ENCODE results near the gene MED29.

MED29 gene

DNA sequence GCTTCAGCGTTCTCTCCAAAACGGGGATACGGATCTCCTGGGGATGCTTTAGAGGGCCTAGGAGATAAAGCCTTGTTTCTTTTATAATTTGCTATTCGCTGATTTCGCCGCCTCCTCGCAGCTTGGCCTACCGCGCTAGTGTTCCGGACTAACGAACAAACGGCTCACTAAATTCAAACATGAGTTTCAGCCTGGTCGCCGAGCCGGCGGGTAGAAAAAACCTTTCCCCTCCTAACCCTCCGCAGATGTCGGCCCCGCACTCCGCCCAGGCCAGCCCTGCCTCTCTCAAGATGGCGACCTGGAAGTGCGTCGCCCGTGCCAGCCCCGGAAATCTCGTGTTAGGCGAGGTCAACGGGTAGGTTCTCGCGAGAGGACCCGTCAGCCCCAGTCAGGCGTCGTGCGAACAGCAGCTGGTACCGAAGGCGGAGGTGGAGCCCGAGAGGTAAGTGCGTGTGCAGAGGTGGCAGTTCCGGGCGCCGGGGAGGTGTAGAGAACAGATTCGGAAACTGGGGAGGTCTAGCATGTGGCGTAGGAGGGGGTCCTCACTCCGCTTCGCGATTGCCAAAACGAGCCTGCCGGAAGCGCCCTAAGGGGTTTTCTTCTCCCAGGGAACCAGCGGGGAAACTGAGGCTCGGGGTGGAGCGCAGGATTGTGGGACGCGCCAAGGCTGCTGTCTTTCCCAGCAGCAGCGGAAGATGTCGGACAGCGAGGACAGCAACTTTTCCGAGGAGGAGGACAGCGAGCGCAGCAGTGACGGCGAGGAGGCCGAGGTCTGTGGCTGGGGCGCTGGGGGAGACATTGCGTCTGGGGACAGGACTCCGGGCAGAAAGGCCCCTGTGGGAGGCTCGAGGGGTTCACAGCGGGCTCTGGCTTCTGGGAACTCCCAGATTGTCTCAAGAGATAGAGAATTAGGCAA, 54.3 kb downstream of the MED29 start, which contains the start of gene SUPT5H:
SUPT5H (plus strand) TSS at position 387 of the 916 bp plus-strand sequence; CDS start at position 696, 309 bp downstream.
- peaks cover 50% of the 10 kb centered on the region for H3K4me1 Mint-ChIP-seq
- H3K4me3 Mint-ChIP-seq: peak within 1 kb of the TSS; percentile 100

DNA sequence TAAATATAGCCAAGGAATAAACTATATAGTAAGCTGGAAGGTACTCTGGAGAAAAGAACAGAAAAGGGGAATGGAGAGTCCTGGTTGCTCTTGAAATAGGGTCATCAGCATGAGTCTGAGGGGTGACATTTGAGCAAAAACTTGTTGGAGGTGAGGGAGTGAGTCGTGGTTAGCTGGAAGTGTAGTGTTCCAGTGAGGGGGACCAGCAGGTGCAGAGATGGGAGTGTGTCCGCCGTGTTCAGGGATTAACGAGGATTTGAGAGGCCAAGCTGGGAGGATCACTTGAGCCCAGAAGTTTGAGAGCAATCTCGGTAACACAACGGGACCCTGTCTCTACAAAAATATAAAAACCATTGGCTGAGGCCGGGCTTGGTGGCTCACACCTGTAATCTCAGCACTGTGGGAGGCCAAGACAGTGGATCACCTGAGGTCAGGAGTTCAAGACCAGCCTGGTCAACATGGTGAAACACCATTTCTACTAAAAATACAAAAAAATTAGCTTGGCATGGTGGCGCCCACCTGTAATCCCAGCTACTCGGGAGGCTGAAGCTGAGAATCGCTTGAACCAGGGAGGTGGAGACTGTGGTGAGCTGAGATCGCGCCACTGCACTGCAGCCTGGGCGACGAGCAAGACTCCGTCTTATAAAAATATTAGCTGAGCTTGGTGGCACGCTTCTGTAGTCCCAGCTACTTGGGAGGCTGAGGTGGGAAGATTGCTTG, 55.3 kb downstream of the MED29 start:
- H3K27me3 Mint-ChIP-seq: no peaks in the 10 kb centered on the region
- H3K27ac Mint-ChIP-seq: peak overlapping the region; percentile 99
- peak overlapping the region; percentile 100 for H3K4me3 Mint-ChIP-seq
- peaks cover 14% of the 10 kb centered on the region for H3K36me3 Mint-ChIP-seq
- H3K9me3 Mint-ChIP-seq: no peaks in the 10 kb centered on the region
- H3K4me1 Mint-ChIP-seq: peaks cover 57% of the 10 kb centered on the region

More for the DNA sequence above, 54.3 kb downstream of the MED29 start, which contains the start of gene SUPT5H:
- H3K27ac Mint-ChIP-seq: peak within 1 kb of the TSS; percentile 99
- H3K9me3 Mint-ChIP-seq: no peaks in the 10 kb centered on the region
- no peaks in the 10 kb centered on the region for H3K27me3 Mint-ChIP-seq
- peaks cover 14% of the 10 kb centered on the region for H3K36me3 Mint-ChIP-seq

DNA sequence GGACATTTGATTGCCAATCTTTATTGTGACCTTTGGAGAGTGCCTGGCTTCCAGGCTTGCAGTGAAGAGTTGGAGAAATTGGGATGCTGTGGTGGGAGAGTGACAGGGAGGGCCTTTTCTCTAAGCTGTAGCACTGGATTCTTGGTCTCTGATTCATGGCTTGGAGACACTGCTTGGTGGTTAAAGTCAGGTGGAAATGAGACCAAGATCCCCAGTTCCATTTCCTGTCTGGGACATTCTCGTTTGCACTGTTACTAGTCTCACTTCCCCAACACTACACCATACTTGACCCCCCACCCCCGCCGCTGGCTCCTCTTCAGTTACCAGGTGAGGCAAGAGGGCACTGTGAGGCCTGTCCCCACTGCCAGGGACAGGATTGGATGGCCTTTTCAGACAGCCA, 57.1 kb downstream of the MED29 start:
- peaks cover 24% of the 10 kb centered on the region for H3K36me3 Mint-ChIP-seq
- no peaks in the 10 kb centered on the region for H3K9me3 Mint-ChIP-seq
- H3K27me3 Mint-ChIP-seq: no peaks in the 10 kb centered on the region
- H3K4me1 Mint-ChIP-seq: peaks cover 72% of the 10 kb centered on the region
- peak overlapping the region; percentile 100 for H3K4me3 Mint-ChIP-seq
- H3K27ac Mint-ChIP-seq: peak overlapping the region; percentile 20

DNA sequence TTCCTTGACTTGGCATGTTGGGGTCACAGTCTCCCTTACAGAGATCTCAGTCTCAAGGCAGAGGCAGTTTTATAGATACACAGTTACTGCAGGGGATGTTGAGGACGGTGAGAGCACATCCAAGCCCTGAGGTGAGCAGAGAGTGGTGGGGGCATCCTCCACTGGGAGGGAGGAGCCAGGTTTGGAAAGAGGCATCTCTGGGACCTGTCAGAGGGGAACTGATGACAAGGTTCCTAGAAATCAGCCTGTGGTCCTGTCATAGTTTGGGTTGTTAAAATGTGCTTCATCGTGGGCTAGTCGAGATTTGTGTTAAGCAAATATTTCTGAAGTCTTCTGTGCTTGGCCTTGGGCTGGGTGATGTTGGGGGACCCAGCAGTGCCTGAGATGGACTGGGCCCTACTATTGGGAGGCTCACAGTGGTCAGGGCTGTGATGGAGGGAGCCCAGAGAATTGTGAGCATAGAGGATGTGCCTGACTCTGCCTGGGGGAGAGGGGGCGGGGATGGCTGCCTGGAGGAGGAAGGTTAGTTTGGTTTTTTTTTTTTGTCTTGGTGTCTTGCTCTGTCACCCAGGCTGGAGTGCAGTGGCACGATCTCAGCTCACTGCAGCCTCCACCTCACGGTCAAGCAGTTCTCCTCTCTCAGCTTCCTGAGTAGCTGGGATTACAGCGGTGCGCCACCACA, 58.1 kb downstream of the MED29 start:
- no peaks in the 10 kb centered on the region for H3K9me3 Mint-ChIP-seq
- H3K27ac Mint-ChIP-seq: peak overlapping the region; percentile 90
- no peaks in the 10 kb centered on the region for H3K27me3 Mint-ChIP-seq
- peak overlapping the region; percentile 100 for H3K4me3 Mint-ChIP-seq
- peaks cover 24% of the 10 kb centered on the region for H3K36me3 Mint-ChIP-seq
- H3K4me1 Mint-ChIP-seq: peaks cover 73% of the 10 kb centered on the region
